K562 (cell line): Measurements from ENCODE around the gene GUCY1A2. TPM values are rescaled to one million over a fixed set of nuclear protein-coding genes. Genes with fewer than 3 reads are reported as not detected.

ENCODE experiments used
- ATAC-seq: fragments of 200-7000 bp; cut with Tn5 transposase; 3 replicates; pipeline ENCODE4 v1.9.1; 2020; ENCODE audit warnings: moderate library complexity
- BruUV-seq: library from RNA; stranded (reverse); fragments of 400-500 nt; replicated peaks from 2 replicates; lab custom pipeline; 2021; lab: Mats Ljungman, UMichigan
- CTCF ChIA-PET: fragments of 300-600 bp; formaldehyde crosslinking; extraction: SDS; loops from one replicate; lab custom pipeline; 2021; ENCODE audit warnings: low intra/inter-chr PET ratio; lab: Yijun Ruan, JAX
- POLR2A ChIA-PET: fragments of 300-600, 350-650 bp; sonication (Branson Sonifier 250); formaldehyde crosslinking; extraction: SDS; loops from one replicate; lab custom pipeline; 2021; ENCODE audit warnings: antibody characterized with exemption, inconsistent platforms; lab: Yijun Ruan, JAX
- DNase-seq, 4 experiments: peaks; one replicate each; pipeline versions ENCODE4 v3.0.0 to v3.0.0-alpha.2; 2011 to 2018; ENCODE audit warnings: low spot score in 3 of 4, mixed read lengths in 3 of 4; ENCODE audit errors: extremely low read depth in 1 of 4
- FAIRE-seq: peaks from 2 replicates; lab custom pipeline; 2011; peaks lifted over from hg19 to GRCh38; lab: Jason Lieb, UNC
- H2AFZ ChIP-seq: 2 replicates; pipeline ENCODE4 v1.6.0; 2011; ENCODE audit warnings: low read depth, low read length, control low read depth, inconsistent platforms
- H3K27ac ChIP-seq: fragments of 200-600 bp; 3 replicates; pipeline ENCODE4 v1.8.0; 2011; ENCODE audit warnings: low read depth, mild to moderate bottlenecking, control low read depth, inconsistent platforms, low read length, moderate library complexity, mixed read lengths; ENCODE audit errors: extremely low read depth
- H3K27me3 ChIP-seq, 2 experiments: fragments of 300-600 bp in 1 of 2; 2 replicates in 1 of 2; 3 replicates in 1 of 2; pipeline versions ENCODE4 v1.6.0 to v1.8.0; 2011; ENCODE audit warnings: inconsistent platforms in 2 of 2, low read length in 2 of 2, mild to moderate bottlenecking in 1 of 2, mixed read lengths in 1 of 2, moderate library complexity in 1 of 2; ENCODE audit not compliant: control insufficient read depth in 2 of 2, insufficient read depth in 2 of 2
- H3K36me3 ChIP-seq: fragments of 300-600 bp; 3 replicates; pipeline ENCODE4 v1.8.0; 2011; ENCODE audit warnings: mild to moderate bottlenecking, low read length, inconsistent platforms; ENCODE audit not compliant: control insufficient read depth, insufficient read depth
- H3K4me1 ChIP-seq, 2 experiments: fragments of 200-600 bp in 1 of 2; replicated peaks in 1 of 2; 2 replicates in 1 of 2; 3 replicates in 1 of 2; pipeline versions ENCODE4 v1.5.1 to v1.8.0; 2011; ENCODE audit warnings: inconsistent platforms in 2 of 2, low read length in 2 of 2, mild to moderate bottlenecking in 1 of 2, mixed read lengths in 1 of 2, moderate library complexity in 1 of 2; ENCODE audit not compliant: control insufficient read depth in 2 of 2, insufficient read depth in 2 of 2
- H3K4me2 ChIP-seq: 2 replicates; pipeline ENCODE4 v1.6.1; 2011; ENCODE audit warnings: low read length, control low read depth, inconsistent platforms, mixed read lengths; ENCODE audit not compliant: insufficient read depth
- H3K4me3 ChIP-seq: fragments of 200-600 bp; sonication (generic), shearing (Covaris generic); 2 replicates; pipeline ENCODE4 v1.5.1; 2016; ENCODE audit warnings: control low read depth, inconsistent platforms
- H3K79me2 ChIP-seq: fragments of 200-600 bp; 3 replicates; pipeline ENCODE4 v1.8.0; 2011; ENCODE audit warnings: low read length, inconsistent platforms; ENCODE audit not compliant: control insufficient read depth, insufficient read depth
- H3K9ac ChIP-seq, 2 experiments: 2 replicates each; pipeline versions ENCODE4 v1.6.0 to v1.6.1; 2011; ENCODE audit warnings: low read depth in 2 of 2, low read length in 2 of 2, control low read depth in 1 of 2, inconsistent platforms in 1 of 2, mild to moderate bottlenecking in 1 of 2, mixed read lengths in 1 of 2; ENCODE audit not compliant: insufficient read depth in 1 of 2
- H3K9me1 ChIP-seq: one replicate; pipeline ENCODE4 v1.6.0; 2011; ENCODE audit warnings: inconsistent platforms, mild to moderate bottlenecking, low read length, moderate library complexity; ENCODE audit not compliant: control insufficient read depth, insufficient read depth
- H3K9me3 ChIP-seq: replicated peaks from 2 replicates; pipeline ENCODE4 v1.5.1; 2011; ENCODE audit warnings: low read depth, low read length, inconsistent platforms; ENCODE audit not compliant: control insufficient read depth, insufficient read depth
- H4K20me1 ChIP-seq: replicated peaks from 2 replicates; pipeline ENCODE4 v1.6.1; 2011; ENCODE audit warnings: low read length, inconsistent platforms, mixed read lengths; ENCODE audit not compliant: control insufficient read depth, insufficient read depth
- FOXJ3 ChIP-seq: sonication (generic); formaldehyde crosslinking; IDR thresholded peaks from 2 replicates; pipeline ENCODE4 v1.4.0; 2020; ENCODE audit warnings: mild to moderate bottlenecking, missing genetic modification reagents
- HIVEP1 ChIP-seq: fragments of 250-450 bp; sonication (Bioruptor Pico); IDR thresholded peaks from 2 replicates; pipeline ENCODE4 v1.4.0; 2020; ENCODE audit warnings: mild to moderate bottlenecking
- JUNB ChIP-seq: fragments of 450-650 bp; formaldehyde crosslinking; conservative IDR thresholded peaks from 2 replicates; pipeline ENCODE4 v1.4.0; 2020; ENCODE audit warnings: mild to moderate bottlenecking
- KDM2B ChIP-seq: fragments of 250-450 bp; sonication (Bioruptor Pico); IDR thresholded peaks from 2 replicates; pipeline ENCODE4 v1.8.0; 2021; ENCODE audit warnings: mild to moderate bottlenecking, moderate library complexity
- MBD2 ChIP-seq: sonication (generic); IDR thresholded peaks from 2 replicates; pipeline ENCODE4 v1.6.1; 2016; ENCODE audit warnings: low read depth, borderline replicate concordance
- NR3C1 ChIP-seq: sonication (generic); formaldehyde crosslinking; IDR thresholded peaks from 2 replicates; pipeline ENCODE4 v1.8.1; 2022; ENCODE audit warnings: missing genetic modification reagents
- TAF1 ChIP-seq: IDR thresholded peaks from 2 replicates; pipeline ENCODE4 v1.6.1; 2011; ENCODE audit warnings: mild to moderate bottlenecking, low read length, moderate library complexity; ENCODE audit not compliant: insufficient read depth, control insufficient read depth, severe bottlenecking; ENCODE audit errors: extremely low read depth
- ZNF699 ChIP-seq: fragments of 250-450 bp; sonication (Bioruptor Pico); IDR thresholded peaks from 2 replicates; pipeline ENCODE4 v1.8.0; 2021; ENCODE audit warnings: mild to moderate bottlenecking, moderate library complexity; ENCODE audit not compliant: insufficient replicate concordance
- WGBS: fragments of 100-300 bp; shearing (Covaris generic); methylation state at CpG from one replicate; pipeline ENCODE4 v1.1.6; 2016; ENCODE audit warnings: low coverage, mixed read lengths; ENCODE audit not compliant: insufficient coverage; ENCODE audit errors: missing lambda C conversion rate; 5-methylcytosine and 5-hydroxymethylcytosine counted together
- in situ Hi-C: fragments of 300-500 bp; cut with MboI; formaldehyde crosslinking; loops from 4 replicates; pipeline ENCODE4 v1.15.0; 2018; ENCODE audit warnings: inconsistent platforms, mixed read lengths
- intact Hi-C: fragments of 100-400 bp; cut with micrococcal nuclease; formaldehyde crosslinking; loops from 2 replicates; pipeline ENCODE4 v1.14.2; 2022
- polyA plus RNA-seq, 8 experiments: library from polyadenylated mRNA; depleted of rRNA in 4 of 8; stranded (reverse) in 5 of 8; unstranded in 3 of 8; fragments of >200 nt; fragmentation: Nextera tagmentation in 2 of 8; fragmentation: Illumina TruSeq in 1 of 8; extraction: Ambion mirVana in 2 of 8; extraction: Trizol in 1 of 8; gene quantifications; 2 replicates each; pipeline versions ENCODE4 v1.2.1 to v1.2.3, GENCODE V29; 2011 to 2014; ENCODE audit warnings: inconsistent platforms in 1 of 8, missing spikeins in 1 of 8
- total RNA-seq, 7 experiments: library from RNA; depleted of rRNA in 6 of 7; stranded (reverse); fragments of >200 nt in 6 of 7; fragmentation: Illumina TruSeq in 2 of 7; extraction: Trizol in 2 of 7; gene quantifications; 2 replicates each; pipeline versions ENCODE4 v1.2.1 to v1.2.3, GENCODE V29; 2011 to 2021; ENCODE audit warnings: low replicate concordance in 1 of 7
- TF ChIP-seq, protein P1 (sequence below): fragments of 450-650 bp; formaldehyde crosslinking; IDR thresholded peaks from 2 replicates; pipeline ENCODE4 v1.4.0; 2020; ENCODE audit warnings: mild to moderate bottlenecking, moderate library complexity
- TF ChIP-seq, protein P2 (sequence below), 2 experiments: fragments of 450-650 bp in 1 of 2; IDR thresholded peaks; 2 replicates each; pipeline ENCODE4 v1.6.1; 2011 to 2017; ENCODE audit warnings: low read depth in 2 of 2, antibody characterized with exemption in 1 of 2, borderline replicate concordance in 1 of 2, low read length in 1 of 2, mild to moderate bottlenecking in 1 of 2, mixed read lengths in 1 of 2; ENCODE audit not compliant: control insufficient read depth in 1 of 2
- TF ChIP-seq, protein P3 (sequence below): fragments of 450-650 bp; IDR thresholded peaks from 2 replicates; pipeline ENCODE4 v1.6.1; 2016; ENCODE audit warnings: mild to moderate bottlenecking

Gene GUCY1A2
- total and polyA plus RNA-seq, 9 of the 15 experiments (the other 6 are each of a cell fraction or from before 2014, with no cell fraction given): under 0.01 to 0.04 TPM; not detected in 7

DNA sequence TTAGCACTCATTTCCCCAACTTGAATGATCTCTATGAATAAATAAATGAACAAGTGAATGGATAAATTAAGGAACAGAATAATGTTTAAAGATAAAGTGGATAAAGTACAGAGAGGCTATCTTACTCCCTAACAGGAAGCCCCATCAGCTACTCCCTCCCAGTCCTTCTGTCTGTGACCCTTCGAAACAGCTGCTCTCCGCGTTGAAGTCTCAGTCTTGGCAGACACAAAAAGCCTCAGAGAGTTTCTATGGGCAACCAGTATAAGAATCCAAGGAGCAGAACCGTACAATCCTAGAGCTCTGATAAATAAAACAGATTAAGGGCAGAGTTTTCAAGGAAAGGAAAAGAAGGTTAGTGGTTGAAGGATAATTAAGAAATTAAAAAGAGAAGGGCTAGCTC lies 35.0 kb downstream of the GUCY1A2 start:
- no peak for ATAC-seq
- WGBS: 0% methylated on average over 4 of the region's 4 CpGs
- Histone ChIP-seq H3K27ac (no peak overlapping the region), H3K27me3 (no peaks in the 10 kb centered on the region), H3K4me1 (no peaks in the 10 kb centered on the region), H3K4me3 (no peak overlapping the region), H3K9me3 (no peaks in the 10 kb centered on the region), H3K9me1 (no peaks in the 10 kb centered on the region), H3K79me2 (no peaks in the 10 kb centered on the region), H3K36me3 (no peaks in the 10 kb centered on the region)
- no peak for FAIRE-seq
- CTCF ChIA-PET: no interaction called here
- POLR2A ChIA-PET: no interaction called here
- in situ Hi-C loops: no loop called here
- TF ChIP-seq, protein P1, sequence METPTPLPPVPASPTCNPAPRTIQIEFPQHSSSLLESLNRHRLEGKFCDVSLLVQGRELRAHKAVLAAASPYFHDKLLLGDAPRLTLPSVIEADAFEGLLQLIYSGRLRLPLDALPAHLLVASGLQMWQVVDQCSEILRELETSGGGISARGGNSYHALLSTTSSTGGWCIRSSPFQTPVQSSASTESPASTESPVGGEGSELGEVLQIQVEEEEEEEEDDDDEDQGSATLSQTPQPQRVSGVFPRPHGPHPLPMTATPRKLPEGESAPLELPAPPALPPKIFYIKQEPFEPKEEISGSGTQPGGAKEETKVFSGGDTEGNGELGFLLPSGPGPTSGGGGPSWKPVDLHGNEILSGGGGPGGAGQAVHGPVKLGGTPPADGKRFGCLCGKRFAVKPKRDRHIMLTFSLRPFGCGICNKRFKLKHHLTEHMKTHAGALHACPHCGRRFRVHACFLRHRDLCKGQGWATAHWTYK: no peak
- no peak for TF ChIP-seq NR3C1
- TF ChIP-seq ZNF699 (CRISPR knock-in tag): no peak
- TF ChIP-seq, protein P2, sequence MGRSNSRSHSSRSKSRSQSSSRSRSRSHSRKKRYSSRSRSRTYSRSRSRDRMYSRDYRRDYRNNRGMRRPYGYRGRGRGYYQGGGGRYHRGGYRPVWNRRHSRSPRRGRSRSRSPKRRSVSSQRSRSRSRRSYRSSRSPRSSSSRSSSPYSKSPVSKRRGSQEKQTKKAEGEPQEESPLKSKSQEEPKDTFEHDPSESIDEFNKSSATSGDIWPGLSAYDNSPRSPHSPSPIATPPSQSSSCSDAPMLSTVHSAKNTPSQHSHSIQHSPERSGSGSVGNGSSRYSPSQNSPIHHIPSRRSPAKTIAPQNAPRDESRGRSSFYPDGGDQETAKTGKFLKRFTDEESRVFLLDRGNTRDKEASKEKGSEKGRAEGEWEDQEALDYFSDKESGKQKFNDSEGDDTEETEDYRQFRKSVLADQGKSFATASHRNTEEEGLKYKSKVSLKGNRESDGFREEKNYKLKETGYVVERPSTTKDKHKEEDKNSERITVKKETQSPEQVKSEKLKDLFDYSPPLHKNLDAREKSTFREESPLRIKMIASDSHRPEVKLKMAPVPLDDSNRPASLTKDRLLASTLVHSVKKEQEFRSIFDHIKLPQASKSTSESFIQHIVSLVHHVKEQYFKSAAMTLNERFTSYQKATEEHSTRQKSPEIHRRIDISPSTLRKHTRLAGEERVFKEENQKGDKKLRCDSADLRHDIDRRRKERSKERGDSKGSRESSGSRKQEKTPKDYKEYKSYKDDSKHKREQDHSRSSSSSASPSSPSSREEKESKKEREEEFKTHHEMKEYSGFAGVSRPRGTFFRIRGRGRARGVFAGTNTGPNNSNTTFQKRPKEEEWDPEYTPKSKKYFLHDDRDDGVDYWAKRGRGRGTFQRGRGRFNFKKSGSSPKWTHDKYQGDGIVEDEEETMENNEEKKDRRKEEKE (IDR thresholded peaks at IDR 0.05; ENCODE audit: borderline replicate concordance in 1 of 2, control insufficient read depth in 1 of 2, low read depth in 2 of 2, low read length in 1 of 2): no peak
- TF ChIP-seq MBD2: no peak
- TF ChIP-seq KDM2B (CRISPR knock-in tag): no peak
- TF ChIP-seq TAF1: no peak
- no peak for TF ChIP-seq JUNB
- no peak for TF ChIP-seq FOXJ3 (CRISPR knock-in tag)
- TF ChIP-seq, protein P3, sequence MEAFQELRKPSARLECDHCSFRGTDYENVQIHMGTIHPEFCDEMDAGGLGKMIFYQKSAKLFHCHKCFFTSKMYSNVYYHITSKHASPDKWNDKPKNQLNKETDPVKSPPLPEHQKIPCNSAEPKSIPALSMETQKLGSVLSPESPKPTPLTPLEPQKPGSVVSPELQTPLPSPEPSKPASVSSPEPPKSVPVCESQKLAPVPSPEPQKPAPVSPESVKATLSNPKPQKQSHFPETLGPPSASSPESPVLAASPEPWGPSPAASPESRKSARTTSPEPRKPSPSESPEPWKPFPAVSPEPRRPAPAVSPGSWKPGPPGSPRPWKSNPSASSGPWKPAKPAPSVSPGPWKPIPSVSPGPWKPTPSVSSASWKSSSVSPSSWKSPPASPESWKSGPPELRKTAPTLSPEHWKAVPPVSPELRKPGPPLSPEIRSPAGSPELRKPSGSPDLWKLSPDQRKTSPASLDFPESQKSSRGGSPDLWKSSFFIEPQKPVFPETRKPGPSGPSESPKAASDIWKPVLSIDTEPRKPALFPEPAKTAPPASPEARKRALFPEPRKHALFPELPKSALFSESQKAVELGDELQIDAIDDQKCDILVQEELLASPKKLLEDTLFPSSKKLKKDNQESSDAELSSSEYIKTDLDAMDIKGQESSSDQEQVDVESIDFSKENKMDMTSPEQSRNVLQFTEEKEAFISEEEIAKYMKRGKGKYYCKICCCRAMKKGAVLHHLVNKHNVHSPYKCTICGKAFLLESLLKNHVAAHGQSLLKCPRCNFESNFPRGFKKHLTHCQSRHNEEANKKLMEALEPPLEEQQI: no peak
- TF ChIP-seq HIVEP1: no peak
- TF ChIP-seq, all 486 proteins: peak for 0
- BruUV-seq: no TSS peak
- Histone ChIP-seq H3K4me2 (no peak overlapping the region), H2AFZ (no peak overlapping the region), H3K9ac (no peak overlapping the region), H4K20me1 (no peaks in the 10 kb centered on the region)
- intact Hi-C loops: no loop called here
- no peak for DNase-seq
